Ishikawa (cell line): ENCODE data around the gene ACSL3.

ENCODE experiments used
- CEBPB ChIP-seq: IDR thresholded peaks from 2 replicates; pipeline ENCODE4 v1.6.1; 2012
- CREB1 ChIP-seq: IDR thresholded peaks from 2 replicates; pipeline ENCODE4 v1.6.1; 2012; ENCODE audit warnings: low read depth
- EGR1 ChIP-seq: IDR thresholded peaks from 2 replicates; pipeline ENCODE4 v1.6.1; 2012
- EP300 ChIP-seq: IDR thresholded peaks from 2 replicates; pipeline ENCODE4 v1.6.1; 2012; ENCODE audit warnings: borderline replicate concordance
- MAX ChIP-seq: IDR thresholded peaks from 2 replicates; pipeline ENCODE4 v1.6.1; 2012
- RAD21 ChIP-seq: IDR thresholded peaks from 2 replicates; pipeline ENCODE4 v1.6.1; 2012; ENCODE audit warnings: low read depth
- REST ChIP-seq: IDR thresholded peaks from 2 replicates; pipeline ENCODE4 v1.6.1; 2012; ENCODE audit warnings: low read depth, mild to moderate bottlenecking
- TAF1 ChIP-seq: IDR thresholded peaks from 2 replicates; pipeline ENCODE4 v1.6.1; 2012; ENCODE audit warnings: low read depth, mild to moderate bottlenecking
- YY1 ChIP-seq: IDR thresholded peaks from 2 replicates; pipeline ENCODE4 v1.6.1; 2012; ENCODE audit warnings: low read depth

- no peak for TF ChIP-seq MAX
- no peak for TF ChIP-seq EGR1
- no peak for TF ChIP-seq RAD21
- TF ChIP-seq CREB1, result no peak
- TF ChIP-seq CEBPB, result no peak
- no peak for TF ChIP-seq REST
- no peak for TF ChIP-seq EP300
- TF ChIP-seq TAF1, result no peak
- TF ChIP-seq YY1, result no peak
Measured at GRCh38 chr2:222875482-222875881, 14.6 kb downstream of the ACSL3 start.
